HepG2 (cell line): Measurements from ENCODE around the gene WDFY1. TPM values are rescaled to one million over a fixed set of nuclear protein-coding genes. Genes with fewer than 3 reads are reported as not detected.
A peak's percentile ranks its signal among the peaks of the same experiment; 100 is the strongest.

ENCODE experiments used
- BCL6 ChIP-seq: IDR thresholded peaks from 2 replicates; pipeline ENCODE4 v1.6.1; 2016; ENCODE audit warnings: missing genetic modification reagents, missing compliant biosample characterization
- EHMT2 ChIP-seq: fragments of 200-600 bp; sonication (generic); IDR thresholded peaks from 2 replicates; pipeline ENCODE4 v1.7.0; 2017; ENCODE audit warnings: antibody characterized with exemption, low read depth, low read length, borderline replicate concordance
- ETV5 ChIP-seq: IDR thresholded peaks from 2 replicates; pipeline ENCODE4 v1.6.1; 2018; ENCODE audit warnings: missing biosample characterization, missing genetic modification reagents, inconsistent platforms, borderline replicate concordance
- FOXJ3 ChIP-seq: sonication (generic); formaldehyde crosslinking; IDR thresholded peaks from 2 replicates; pipeline ENCODE4 v1.4.0; 2020; ENCODE audit warnings: missing genetic modification reagents, mild to moderate bottlenecking, borderline replicate concordance
- MED8 ChIP-seq: sonication (generic); formaldehyde crosslinking; IDR thresholded peaks from 2 replicates; pipeline ENCODE4 v1.8.1; 2023; ENCODE audit warnings: mild to moderate bottlenecking, missing genetic modification reagents; ENCODE audit not compliant: insufficient replicate concordance
- NBN ChIP-seq: fragments of 450-650 bp; conservative IDR thresholded peaks from 2 replicates; pipeline ENCODE4 v1.6.1; 2017
- TCF7 ChIP-seq: sonication (generic); IDR thresholded peaks from 2 replicates; pipeline ENCODE4 v1.6.1; 2016; ENCODE audit warnings: antibody characterized with exemption, low read depth
- YEATS2 ChIP-seq: sonication (generic); formaldehyde crosslinking; IDR thresholded peaks from 2 replicates; pipeline ENCODE4 v1.4.0; 2020; ENCODE audit warnings: missing genetic modification reagents, borderline replicate concordance
- ZKSCAN1 ChIP-seq: fragments of 150-350 bp; IDR thresholded peaks from 2 replicates; pipeline ENCODE4 v1.6.1; 2014; ENCODE audit warnings: low read length
- ZNF577 ChIP-seq: sonication (generic); formaldehyde crosslinking; IDR thresholded peaks from 2 replicates; pipeline ENCODE4 v1.4.0; 2020; ENCODE audit warnings: mild to moderate bottlenecking, low read depth, missing genetic modification reagents, borderline replicate concordance
- ZNF652 ChIP-seq: IDR thresholded peaks from 2 replicates; pipeline ENCODE4 v1.6.1; 2016; ENCODE audit warnings: low read depth, borderline replicate concordance
- ZNF879 ChIP-seq: sonication (generic); formaldehyde crosslinking; IDR thresholded peaks from 2 replicates; pipeline ENCODE4 v1.8.1; 2023; ENCODE audit warnings: missing genetic modification reagents
- polyA plus RNA-seq, 8 experiments: library from polyadenylated mRNA; depleted of rRNA in 3 of 8; stranded (reverse) in 7 of 8; unstranded in 1 of 8; fragments of >200 nt; fragmentation: Illumina TruSeq in 4 of 8; extraction: Trizol in 4 of 8; gene quantifications; 2 replicates each; pipeline versions ENCODE4 v1.2.1 to v1.2.3, GENCODE V29; 2011 to 2016; ENCODE audit warnings: low read depth in 4 of 8, missing spikeins in 1 of 8, mixed read lengths in 1 of 8; ENCODE audit not compliant: insufficient read depth in 1 of 8
- total RNA-seq, 5 experiments: library from RNA; depleted of rRNA; stranded (reverse); fragments of >200 nt; fragmentation: Illumina TruSeq; extraction: Trizol; gene quantifications; 2 replicates each; pipeline ENCODE4 v1.2.3, GENCODE V29; 2016; ENCODE audit warnings: low read depth in 1 of 5
- TF ChIP-seq, protein P1 (sequence below): sonication (generic); formaldehyde crosslinking; IDR thresholded peaks from 2 replicates; pipeline ENCODE4 v1.4.0; 2020; ENCODE audit warnings: missing genetic modification reagents, borderline replicate concordance
- TF ChIP-seq, protein P2 (sequence below): sonication (generic); formaldehyde crosslinking; IDR thresholded peaks from 2 replicates; pipeline ENCODE4 v1.4.0; 2020; ENCODE audit warnings: mild to moderate bottlenecking, missing genetic modification reagents
- TF ChIP-seq, protein P3 (sequence below): IDR thresholded peaks from 2 replicates; pipeline ENCODE4 v1.6.1; 2016; ENCODE audit warnings: mild to moderate bottlenecking
- TF ChIP-seq, protein P4 (sequence below): sonication (generic); formaldehyde crosslinking; IDR thresholded peaks from 2 replicates; pipeline ENCODE4 v1.8.0; 2022; ENCODE audit warnings: mild to moderate bottlenecking, missing genetic modification reagents
- TF ChIP-seq, protein P5 (sequence below): sonication (generic); formaldehyde crosslinking; IDR thresholded peaks from 2 replicates; pipeline ENCODE4 v1.5.0; 2020; ENCODE audit warnings: missing genetic modification reagents

Gene WDFY1
- total and polyA plus RNA-seq, 2 of the 13 experiments (the other 11 are each of a cell fraction or from before 2014, with no cell fraction given), result 77.0 to 78.4 TPM

DNA sequence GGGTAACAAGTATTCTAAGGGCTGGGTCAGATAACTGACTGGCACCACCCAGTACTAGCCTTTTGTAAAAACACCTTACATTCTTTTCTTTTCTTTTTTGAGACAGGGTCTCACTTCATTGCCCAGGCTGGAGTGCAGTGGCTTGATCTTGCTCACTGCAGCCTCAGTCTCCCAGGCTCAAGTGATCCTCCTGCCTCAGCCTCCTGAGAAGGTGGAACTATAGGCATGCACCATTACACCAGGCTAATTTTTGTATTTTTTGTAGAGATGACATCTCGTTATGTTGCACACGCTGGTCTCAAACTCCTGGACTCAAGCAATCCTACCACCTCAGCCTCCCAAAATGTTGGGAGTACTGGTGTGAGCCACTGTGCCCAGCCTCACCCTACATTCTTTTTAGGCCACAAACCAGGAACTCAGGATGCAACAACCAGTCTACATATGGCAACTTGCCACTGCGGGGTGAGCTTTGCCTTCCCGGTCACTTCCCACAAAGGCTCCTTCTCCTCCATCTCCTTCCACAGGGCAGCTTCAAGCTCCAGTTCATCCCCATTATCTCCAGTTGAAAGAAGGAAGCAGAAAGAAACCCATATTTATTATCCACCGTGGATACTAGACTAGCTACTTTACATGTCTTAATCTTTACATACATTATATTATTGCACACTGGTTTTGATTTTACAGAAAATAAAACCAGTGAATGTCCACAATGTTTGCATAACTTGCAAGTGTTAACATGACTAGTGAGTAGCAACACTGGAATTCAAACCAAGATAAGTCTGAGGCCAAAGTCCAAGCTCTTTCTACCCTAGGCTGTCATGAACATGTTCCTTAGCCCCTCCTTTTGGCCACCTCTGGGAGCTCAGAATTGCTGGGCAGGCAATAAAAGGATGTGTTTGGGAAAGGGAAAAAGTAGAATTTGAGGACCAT, 84.1 kb downstream of the WDFY1 start (continued):
- TF ChIP-seq, protein P1, sequence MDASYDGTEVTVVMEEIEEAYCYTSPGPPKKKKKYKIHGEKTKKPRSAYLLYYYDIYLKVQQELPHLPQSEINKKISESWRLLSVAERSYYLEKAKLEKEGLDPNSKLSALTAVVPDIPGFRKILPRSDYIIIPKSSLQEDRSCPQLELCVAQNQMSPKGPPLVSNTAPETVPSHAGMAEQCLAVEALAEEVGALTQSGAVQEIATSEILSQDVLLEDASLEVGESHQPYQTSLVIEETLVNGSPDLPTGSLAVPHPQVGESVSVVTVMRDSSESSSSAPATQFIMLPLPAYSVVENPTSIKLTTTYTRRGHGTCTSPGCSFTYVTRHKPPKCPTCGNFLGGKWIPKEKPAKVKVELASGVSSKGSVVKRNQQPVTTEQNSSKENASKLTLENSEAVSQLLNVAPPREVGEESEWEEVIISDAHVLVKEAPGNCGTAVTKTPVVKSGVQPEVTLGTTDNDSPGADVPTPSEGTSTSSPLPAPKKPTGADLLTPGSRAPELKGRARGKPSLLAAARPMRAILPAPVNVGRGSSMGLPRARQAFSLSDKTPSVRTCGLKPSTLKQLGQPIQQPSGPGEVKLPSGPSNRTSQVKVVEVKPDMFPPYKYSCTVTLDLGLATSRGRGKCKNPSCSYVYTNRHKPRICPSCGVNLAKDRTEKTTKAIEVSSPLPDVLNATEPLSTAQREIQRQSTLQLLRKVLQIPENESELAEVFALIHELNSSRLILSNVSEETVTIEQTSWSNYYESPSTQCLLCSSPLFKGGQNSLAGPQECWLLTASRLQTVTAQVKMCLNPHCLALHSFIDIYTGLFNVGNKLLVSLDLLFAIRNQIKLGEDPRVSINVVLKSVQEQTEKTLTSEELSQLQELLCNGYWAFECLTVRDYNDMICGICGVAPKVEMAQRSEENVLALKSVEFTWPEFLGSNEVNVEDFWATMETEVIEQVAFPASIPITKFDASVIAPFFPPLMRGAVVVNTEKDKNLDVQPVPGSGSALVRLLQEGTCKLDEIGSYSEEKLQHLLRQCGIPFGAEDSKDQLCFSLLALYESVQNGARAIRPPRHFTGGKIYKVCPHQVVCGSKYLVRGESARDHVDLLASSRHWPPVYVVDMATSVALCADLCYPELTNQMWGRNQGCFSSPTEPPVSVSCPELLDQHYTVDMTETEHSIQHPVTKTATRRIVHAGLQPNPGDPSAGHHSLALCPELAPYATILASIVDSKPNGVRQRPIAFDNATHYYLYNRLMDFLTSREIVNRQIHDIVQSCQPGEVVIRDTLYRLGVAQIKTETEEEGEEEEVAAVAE (CRISPR knock-in tag), result peak; percentile 28; the same call in 1 of the 2 replicates
- TF ChIP-seq, protein P2, sequence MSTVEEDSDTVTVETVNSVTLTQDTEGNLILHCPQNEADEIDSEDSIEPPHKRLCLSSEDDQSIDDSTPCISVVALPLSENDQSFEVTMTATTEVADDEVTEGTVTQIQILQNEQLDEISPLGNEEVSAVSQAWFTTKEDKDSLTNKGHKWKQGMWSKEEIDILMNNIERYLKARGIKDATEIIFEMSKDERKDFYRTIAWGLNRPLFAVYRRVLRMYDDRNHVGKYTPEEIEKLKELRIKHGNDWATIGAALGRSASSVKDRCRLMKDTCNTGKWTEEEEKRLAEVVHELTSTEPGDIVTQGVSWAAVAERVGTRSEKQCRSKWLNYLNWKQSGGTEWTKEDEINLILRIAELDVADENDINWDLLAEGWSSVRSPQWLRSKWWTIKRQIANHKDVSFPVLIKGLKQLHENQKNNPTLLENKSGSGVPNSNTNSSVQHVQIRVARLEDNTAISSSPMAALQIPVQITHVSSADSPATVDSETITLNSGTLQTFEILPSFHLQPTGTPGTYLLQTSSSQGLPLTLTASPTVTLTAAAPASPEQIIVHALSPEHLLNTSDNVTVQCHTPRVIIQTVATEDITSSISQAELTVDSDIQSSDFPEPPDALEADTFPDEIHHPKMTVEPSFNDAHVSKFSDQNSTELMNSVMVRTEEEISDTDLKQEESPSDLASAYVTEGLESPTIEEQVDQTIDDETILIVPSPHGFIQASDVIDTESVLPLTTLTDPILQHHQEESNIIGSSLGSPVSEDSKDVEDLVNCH (CRISPR knock-in tag), result no peak
- no peak for TF ChIP-seq NBN
- TF ChIP-seq ZKSCAN1, result no peak
- TF ChIP-seq ZNF652, result peak; percentile 75
- no peak for TF ChIP-seq ZNF577 (CRISPR knock-in tag)
- 0 out of 2 replicates have a peak, but pooled peaks have one; percentile 20 for TF ChIP-seq TCF7
- TF ChIP-seq, protein P3, sequence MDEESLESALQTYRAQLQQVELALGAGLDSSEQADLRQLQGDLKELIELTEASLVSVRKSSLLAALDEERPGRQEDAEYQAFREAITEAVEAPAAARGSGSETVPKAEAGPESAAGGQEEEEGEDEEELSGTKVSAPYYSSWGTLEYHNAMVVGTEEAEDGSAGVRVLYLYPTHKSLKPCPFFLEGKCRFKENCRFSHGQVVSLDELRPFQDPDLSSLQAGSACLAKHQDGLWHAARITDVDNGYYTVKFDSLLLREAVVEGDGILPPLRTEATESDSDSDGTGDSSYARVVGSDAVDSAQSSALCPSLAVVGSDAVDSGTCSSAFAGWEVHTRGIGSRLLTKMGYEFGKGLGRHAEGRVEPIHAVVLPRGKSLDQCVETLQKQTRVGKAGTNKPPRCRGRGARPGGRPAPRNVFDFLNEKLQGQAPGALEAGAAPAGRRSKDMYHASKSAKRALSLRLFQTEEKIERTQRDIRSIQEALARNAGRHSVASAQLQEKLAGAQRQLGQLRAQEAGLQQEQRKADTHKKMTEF (CRISPR knock-in tag), result peak; percentile 46; the same call in 1 of the 2 replicates
- TF ChIP-seq EHMT2, result peak; percentile 90
- 0 out of 2 replicates have a peak, but pooled peaks have one; percentile 43 for TF ChIP-seq FOXJ3 (CRISPR knock-in tag)
- TF ChIP-seq YEATS2, result peak; percentile 37; the same call in 1 of the 2 replicates
- no peak for TF ChIP-seq ZNF879
- no peak for TF ChIP-seq ETV5 (CRISPR knock-in tag)
- TF ChIP-seq, protein P4, sequence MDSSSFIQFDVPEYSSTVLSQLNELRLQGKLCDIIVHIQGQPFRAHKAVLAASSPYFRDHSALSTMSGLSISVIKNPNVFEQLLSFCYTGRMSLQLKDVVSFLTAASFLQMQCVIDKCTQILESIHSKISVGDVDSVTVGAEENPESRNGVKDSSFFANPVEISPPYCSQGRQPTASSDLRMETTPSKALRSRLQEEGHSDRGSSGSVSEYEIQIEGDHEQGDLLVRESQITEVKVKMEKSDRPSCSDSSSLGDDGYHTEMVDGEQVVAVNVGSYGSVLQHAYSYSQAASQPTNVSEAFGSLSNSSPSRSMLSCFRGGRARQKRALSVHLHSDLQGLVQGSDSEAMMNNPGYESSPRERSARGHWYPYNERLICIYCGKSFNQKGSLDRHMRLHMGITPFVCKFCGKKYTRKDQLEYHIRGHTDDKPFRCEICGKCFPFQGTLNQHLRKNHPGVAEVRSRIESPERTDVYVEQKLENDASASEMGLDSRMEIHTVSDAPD (CRISPR knock-in tag), result no peak
- 0 out of 2 replicates have a peak, but pooled peaks have one; percentile 34 for TF ChIP-seq BCL6
- no peak for TF ChIP-seq MED8
- TF ChIP-seq, protein P5, sequence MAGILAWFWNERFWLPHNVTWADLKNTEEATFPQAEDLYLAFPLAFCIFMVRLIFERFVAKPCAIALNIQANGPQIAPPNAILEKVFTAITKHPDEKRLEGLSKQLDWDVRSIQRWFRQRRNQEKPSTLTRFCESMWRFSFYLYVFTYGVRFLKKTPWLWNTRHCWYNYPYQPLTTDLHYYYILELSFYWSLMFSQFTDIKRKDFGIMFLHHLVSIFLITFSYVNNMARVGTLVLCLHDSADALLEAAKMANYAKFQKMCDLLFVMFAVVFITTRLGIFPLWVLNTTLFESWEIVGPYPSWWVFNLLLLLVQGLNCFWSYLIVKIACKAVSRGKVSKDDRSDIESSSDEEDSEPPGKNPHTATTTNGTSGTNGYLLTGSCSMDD (CRISPR knock-in tag), result no peak
